ENCODE measurements around the gene RTP3. TPM values are rescaled to one million over a fixed set of nuclear protein-coding genes. Genes with fewer than 3 reads are reported as not detected.

The RTP3 gene
- not detected in 2 replicates for total RNA-seq

DNA sequence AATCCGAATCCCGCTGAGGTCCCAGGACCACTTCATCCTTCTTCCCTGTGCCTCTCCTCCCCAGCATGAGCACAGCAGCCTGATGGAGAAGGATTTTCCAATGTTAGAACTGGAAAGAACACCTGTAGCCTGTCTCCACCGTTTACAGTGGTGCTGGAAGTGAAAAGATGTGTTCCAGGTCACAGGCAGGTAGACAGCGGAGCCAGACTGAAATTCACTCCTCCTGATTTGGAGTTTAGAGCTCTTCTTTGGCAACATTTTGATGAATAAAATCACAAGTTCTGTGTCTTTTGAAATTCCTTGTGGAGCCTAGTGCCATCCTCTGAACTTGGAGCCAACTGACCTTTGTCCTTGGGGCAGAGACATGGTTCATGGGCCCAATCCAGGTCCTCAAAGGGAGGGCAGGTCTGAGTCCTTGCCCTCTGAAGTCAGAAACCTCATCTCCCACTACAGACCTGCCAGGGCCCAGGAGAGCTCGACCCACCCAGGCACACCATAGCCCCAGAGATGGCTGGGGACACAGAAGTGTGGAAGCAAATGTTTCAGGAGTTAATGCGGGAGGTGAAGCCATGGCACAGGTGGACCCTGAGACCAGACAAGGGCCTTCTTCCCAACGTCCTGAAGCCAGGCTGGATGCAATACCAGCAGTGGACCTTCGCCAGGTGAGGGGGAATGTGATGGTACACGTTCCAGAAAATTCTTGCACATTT is at the start of gene RTP3:
Gene RTP3 (plus strand): TSS at position 421 of the 710 bp plus-strand sequence. CDS start 87 bp downstream, at position 508.

DNA sequence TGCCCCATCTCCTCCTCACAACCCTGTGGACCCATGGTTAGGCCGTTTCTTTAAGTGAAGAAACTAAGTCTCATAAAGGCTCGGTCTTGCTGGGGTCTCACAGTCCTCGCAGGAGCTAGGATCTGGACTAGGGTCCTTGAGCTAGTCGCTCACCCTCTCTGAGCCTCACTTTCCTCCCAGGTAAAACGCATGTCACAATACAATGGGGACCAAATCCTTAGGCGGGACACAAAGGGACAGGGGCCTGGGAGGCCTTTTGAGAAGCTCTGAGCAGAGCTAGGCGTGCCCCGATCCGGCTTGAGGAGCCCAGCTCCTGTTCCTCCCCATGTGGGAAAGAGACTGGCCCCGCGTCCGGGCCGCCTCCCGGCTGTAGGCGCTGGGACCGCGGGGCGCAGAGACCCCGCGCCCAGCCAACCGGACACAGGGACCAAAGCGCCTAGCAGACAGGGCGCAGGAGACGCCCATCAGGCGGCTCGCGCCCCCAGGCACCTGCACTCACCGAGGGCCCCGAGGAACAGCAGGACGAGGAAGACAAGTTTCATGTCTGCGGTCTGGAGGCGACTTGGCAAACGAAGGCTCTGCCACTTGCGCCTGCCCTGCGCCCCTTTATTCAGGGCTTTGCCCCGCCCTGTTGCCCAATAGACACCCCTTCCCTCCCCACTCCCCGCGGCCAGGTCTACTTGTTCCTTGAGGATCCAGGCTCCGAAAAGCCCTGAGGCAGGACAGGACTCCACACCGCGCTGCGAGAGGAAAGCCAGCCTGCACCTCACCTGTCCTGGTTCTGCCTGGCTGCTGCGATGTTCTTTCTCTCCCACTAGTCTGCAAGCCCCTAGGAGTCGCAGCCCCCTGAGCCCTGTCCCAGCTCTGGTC is 33.2 kb upstream of the RTP3 start, which contains the start of gene LTF:
Gene LTF (minus strand): TSS at position 580 of the 870 bp plus-strand sequence. CDS start 38 bp downstream, at position 542.

Other genes starting within 250 kb of the RTP3 start
- not detected in 2 replicates for gene CCR2, start 143.9 kb upstream of the RTP3 start, total RNA-seq
- not detected in 2 replicates for gene CCR5, start 127.0 kb upstream of the RTP3 start, total RNA-seq
- gene CCRL2, start 90.7 kb upstream of the RTP3 start, total RNA-seq, result under 0.01 TPM in 1 of 2 replicates, not detected in the other
- gene LTF, start 33.1 kb upstream of the RTP3 start, total RNA-seq, result not detected in 2 replicates
- 0.78 and 1.1 TPM in 2 replicates for gene LRRC2, start 68.3 kb downstream of the RTP3 start, total RNA-seq
- gene FAM240A, start 114.5 kb downstream of the RTP3 start, total RNA-seq, result not detected in 2 replicates
- 0.37 and 0.59 TPM in 2 replicates for gene ALS2CL, start 195.7 kb downstream of the RTP3 start, total RNA-seq
- not detected in 2 replicates for gene TMIE, start 203.4 kb downstream of the RTP3 start, total RNA-seq
- not detected in 2 replicates for gene PRSS50, start 219.9 kb downstream of the RTP3 start, total RNA-seq